ENCODE results near the gene CYYR1. TPM values are rescaled to one million over a fixed set of nuclear protein-coding genes. Genes with fewer than 3 reads are reported as not detected.

CYYR1 gene
- total RNA-seq, 1 donor from 2014 or later: 6.4 TPM

DNA sequence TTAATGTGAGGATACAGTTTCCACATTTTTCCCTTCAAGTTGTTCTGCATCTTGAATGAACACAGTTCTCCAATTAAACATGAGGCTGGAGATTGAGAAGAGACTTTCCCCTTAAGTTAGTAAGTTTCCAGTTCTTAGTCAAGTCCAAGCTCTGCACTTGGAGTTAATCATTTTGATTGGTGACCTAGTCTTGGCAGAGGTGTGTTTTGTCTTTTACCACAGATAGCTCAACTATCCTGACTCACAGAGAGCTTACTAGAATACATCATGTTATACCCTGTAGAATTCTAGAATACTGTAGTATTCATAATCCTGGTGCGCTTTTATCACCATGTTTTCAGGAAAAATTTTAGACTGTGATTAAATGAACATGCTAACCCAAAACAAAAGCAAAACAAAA is 129.2 kb downstream of the CYYR1 start:
- TF ChIP-seq CTCF (IDR thresholded peaks at IDR 0.05; ENCODE audit: insufficient read depth, low read length, poor library complexity, severe bottlenecking): no peak
- H3K27me3 ChIP-seq (ENCODE audit: control insufficient read depth, insufficient read depth, low read length): no peaks in the 10 kb centered on the region
- DNase-seq (ENCODE audit: low read depth): no peak
- no peaks in the 10 kb centered on the region for H3K36me3 ChIP-seq (ENCODE audit: control insufficient read depth, insufficient read depth, low read length)
- no peak overlapping the region for H3K4me3 ChIP-seq (ENCODE audit: low read depth, low read length)

DNA sequence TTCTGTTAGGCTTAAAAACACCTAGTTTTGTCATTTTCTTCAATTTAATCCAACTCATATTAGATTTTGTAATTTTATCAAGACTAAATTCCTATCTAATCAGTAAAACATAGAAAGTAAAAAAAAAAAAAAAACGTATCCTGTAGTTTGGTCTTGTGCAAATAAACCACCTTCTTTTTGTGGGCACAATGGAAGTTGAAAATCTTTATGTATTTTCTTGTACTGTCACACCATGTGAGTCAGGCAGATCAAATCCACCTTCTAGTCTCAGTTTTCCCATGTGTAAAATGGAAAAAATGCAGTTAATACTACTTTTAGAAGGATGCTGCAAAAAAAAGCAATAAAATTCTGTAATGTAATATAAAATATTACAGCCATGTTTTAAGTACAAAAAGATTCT is 129.8 kb downstream of the CYYR1 start:
- no peak for TF ChIP-seq CTCF (IDR thresholded peaks at IDR 0.05; ENCODE audit: insufficient read depth, low read length, poor library complexity, severe bottlenecking)
- no peak overlapping the region for H3K4me3 ChIP-seq (ENCODE audit: low read depth, low read length)

DNA sequence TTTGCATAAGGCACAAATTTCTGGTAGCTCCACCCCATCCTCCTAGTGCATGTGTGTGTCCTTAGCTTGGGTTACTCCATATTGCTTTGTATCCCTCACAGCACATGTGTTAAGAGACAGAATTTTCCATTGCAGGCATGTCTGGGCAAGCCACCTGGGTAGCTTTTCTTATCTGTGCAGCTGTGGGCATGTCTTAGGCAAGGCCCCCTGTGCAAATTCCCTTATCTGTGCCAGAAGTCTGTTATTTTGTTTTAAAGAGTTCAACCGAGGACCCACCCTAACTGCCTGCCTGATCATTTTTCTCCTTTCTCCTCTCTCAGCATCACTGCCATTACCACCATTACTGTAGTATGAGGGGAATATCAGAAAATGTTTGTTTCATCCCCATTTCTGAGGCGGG is 131.9 kb downstream of the CYYR1 start:
- H3K27me3 ChIP-seq (ENCODE audit: control insufficient read depth, insufficient read depth, low read length): no peaks in the 10 kb centered on the region
- no peak for DNase-seq (ENCODE audit: low read depth)
- TF ChIP-seq CTCF (IDR thresholded peaks at IDR 0.05; ENCODE audit: insufficient read depth, low read length, poor library complexity, severe bottlenecking): no peak
- no peaks in the 10 kb centered on the region for H3K36me3 ChIP-seq (ENCODE audit: control insufficient read depth, insufficient read depth, low read length)
- no peak overlapping the region for H3K4me3 ChIP-seq (ENCODE audit: low read depth, low read length)

More for the DNA sequence above, 129.8 kb downstream of the CYYR1 start:
- DNase-seq (ENCODE audit: low read depth): no peak
- Histone ChIP-seq H3K27me3 (ENCODE audit: control insufficient read depth, insufficient read depth, low read length) (no peaks in the 10 kb centered on the region), H3K36me3 (ENCODE audit: control insufficient read depth, insufficient read depth, low read length) (no peaks in the 10 kb centered on the region)

DNA sequence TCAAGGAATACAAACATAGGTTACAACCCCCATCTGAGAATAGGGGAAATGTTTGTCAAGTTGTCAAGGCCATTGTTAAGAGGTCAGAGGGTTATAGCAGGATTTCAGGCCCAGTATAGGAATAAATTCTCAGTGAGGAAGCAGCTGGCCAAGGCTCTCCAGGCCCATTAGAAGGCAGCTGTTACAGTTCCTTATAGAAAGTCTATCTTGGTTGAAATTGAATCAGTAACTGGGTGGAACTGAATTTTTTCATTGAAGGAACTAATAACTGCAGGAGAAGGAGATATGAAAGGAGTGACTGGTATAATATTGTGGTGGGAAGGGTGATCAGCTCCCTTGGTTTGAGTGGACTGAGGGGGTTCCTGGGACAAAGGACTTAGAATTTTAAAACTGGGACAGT is 134.1 kb downstream of the CYYR1 start:
- no peaks in the 10 kb centered on the region for H3K36me3 ChIP-seq (ENCODE audit: control insufficient read depth, insufficient read depth, low read length)
- no peak overlapping the region for H3K4me3 ChIP-seq (ENCODE audit: low read depth, low read length)
- DNase-seq (ENCODE audit: low read depth): no peak
- no peaks in the 10 kb centered on the region for H3K27me3 ChIP-seq (ENCODE audit: control insufficient read depth, insufficient read depth, low read length)
- TF ChIP-seq CTCF (IDR thresholded peaks at IDR 0.05; ENCODE audit: insufficient read depth, low read length, poor library complexity, severe bottlenecking): no peak

GRCh38 chr21:26437326-26438009 is 135.6 kb downstream of the CYYR1 start:
- Histone ChIP-seq H3K36me3 (ENCODE audit: control insufficient read depth, insufficient read depth, low read length) (no peaks in the 10 kb centered on the region), H3K27me3 (ENCODE audit: control insufficient read depth, insufficient read depth, low read length) (no peaks in the 10 kb centered on the region), H3K4me3 (ENCODE audit: low read depth, low read length) (no peak overlapping the region)
- DNase-seq (ENCODE audit: low read depth): no peak
- no peak for TF ChIP-seq CTCF (IDR thresholded peaks at IDR 0.05; ENCODE audit: insufficient read depth, low read length, poor library complexity, severe bottlenecking)

DNA sequence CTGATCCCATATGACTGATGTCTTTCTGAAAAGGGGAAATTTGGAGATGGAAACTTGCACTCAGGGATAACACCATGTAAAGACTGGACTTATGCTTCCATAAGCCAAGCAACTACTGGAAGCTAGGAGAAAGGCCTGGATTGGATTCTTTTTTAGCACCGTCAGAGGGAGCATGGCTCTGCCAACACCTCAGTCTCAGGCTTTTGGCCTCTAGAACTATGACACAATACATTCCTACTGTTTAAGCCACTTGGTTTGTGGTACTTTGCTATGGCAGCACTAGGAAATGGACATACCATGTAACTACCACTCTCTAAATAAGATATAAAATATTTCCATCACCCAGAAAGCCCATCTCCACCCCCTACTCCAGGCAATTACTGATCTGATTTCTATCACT is 139.7 kb downstream of the CYYR1 start:
- Histone ChIP-seq H3K36me3 (ENCODE audit: control insufficient read depth, insufficient read depth, low read length) (no peaks in the 10 kb centered on the region), H3K27me3 (ENCODE audit: control insufficient read depth, insufficient read depth, low read length) (no peaks in the 10 kb centered on the region), H3K4me3 (ENCODE audit: low read depth, low read length) (no peak overlapping the region)
- TF ChIP-seq CTCF (IDR thresholded peaks at IDR 0.05; ENCODE audit: insufficient read depth, low read length, poor library complexity, severe bottlenecking): no peak
- no peak for DNase-seq (ENCODE audit: low read depth)

Measured in kidney epithelial cell (primary cell).